Fibroblast of skin of abdomen (primary cell): ENCODE results near the gene WDHD1.
"Not testable (repeated sequence)": the region's sequence is repeated elsewhere in the genome, so short reads cannot be mapped to it uniquely, and the experiment has no call there.

Source experiments
- DNase-seq: peaks from one replicate; pipeline ENCODE4 v3.0.0-alpha.2; 2013

WDHD1 gene

DNA sequence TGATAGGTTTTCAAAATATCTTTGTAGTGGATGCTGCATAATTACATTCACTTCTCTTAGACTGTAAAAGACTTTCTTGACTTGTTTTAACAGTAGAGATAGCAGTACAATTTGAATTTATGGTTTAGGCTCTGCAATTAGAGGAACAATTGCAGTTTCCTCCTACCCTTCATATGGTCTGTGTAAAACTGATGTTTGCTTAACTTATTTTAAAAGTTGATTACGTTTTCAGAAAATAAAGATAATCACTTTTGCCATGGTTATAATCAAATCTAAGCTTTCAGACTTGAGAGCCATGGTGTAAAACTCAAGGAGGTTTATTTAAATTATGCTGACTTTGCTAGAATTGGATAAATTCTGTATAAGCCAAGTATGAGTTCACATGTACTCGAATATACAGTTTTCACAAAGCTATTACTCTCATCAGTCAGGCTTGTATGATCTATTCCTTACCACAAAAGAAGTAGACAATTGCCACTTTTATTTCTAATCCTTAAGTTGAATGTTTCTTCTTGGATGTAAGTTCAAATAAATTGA lies 22.1 kb upstream of the WDHD1 start:
- no peak for DNase-seq

GRCh38 chr14:55047301-55048053 lies 20.6 kb upstream of the WDHD1 start:
- no peak for DNase-seq

- DNase-seq = no peak
These were observed 18.2 kb upstream of the WDHD1 start for GRCh38 chr14:55045087-55045486.

DNA sequence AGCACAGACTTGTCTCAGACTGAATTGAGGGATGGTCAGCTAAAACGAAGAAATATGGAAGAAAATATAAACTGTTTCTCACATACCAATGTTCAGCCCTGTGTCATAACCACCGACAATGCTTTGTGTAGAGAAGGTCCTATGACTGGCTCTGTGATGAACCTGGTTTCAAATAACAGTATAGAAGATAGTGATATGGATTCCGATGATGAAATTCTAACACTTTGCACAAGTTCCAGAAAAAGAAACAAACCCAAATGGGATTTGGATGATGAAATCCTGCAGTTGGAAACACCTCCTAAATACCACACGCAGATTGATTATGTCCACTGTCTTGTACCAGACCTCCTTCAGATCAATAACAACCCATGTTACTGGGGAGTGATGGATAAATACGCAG lies 16.6 kb upstream of the WDHD1 start:
- DNase-seq = no peak

DNA sequence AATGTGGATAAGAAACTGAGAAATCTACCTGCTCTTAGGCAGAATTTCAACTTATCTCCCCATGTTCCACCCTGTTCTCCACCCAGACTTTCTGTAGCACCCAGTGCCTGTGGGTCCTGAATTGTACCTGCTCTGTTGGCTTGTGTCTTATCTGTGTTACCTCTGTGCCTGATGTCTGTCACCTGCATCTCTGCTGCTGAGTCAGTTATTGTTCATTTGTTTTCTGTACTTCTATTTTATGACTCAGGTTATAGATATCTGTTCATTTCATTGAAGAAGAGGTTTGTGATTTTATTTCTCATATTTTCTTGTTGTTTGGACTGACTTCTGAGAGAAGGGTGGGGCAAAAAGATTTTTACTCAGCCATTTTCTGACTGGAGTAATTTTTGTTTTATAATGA lies 11.8 kb upstream of the WDHD1 start:
- no peak for DNase-seq

- DNase-seq = not testable (repeated sequence)
These were observed 11.1 kb upstream of the WDHD1 start for GRCh38 chr14:55037995-55038394.

DNA sequence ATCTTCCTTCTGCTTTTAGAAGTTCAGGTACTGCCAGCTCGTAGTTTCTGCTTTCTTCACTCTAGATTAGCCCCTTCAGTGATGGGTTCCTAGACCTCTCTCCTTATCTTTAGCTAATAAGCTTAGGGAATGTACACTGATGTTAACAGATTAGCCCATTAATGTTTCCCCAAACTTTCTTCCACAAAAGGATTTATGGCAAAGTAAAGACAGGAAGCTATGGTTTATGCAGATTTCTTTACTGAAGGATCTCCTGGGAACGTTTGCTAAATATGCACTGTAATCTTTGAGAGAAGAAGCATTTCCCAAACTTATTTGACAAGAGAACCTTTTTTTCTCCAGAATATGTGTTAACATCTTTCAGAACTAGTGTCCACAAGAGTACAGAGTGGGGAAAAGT lies 4.3 kb upstream of the WDHD1 start:
- DNase-seq = no peak

- DNase-seq = no peak
These were observed 1.6 kb upstream of the WDHD1 start for GRCh38 chr14:55028476-55028875.

DNA sequence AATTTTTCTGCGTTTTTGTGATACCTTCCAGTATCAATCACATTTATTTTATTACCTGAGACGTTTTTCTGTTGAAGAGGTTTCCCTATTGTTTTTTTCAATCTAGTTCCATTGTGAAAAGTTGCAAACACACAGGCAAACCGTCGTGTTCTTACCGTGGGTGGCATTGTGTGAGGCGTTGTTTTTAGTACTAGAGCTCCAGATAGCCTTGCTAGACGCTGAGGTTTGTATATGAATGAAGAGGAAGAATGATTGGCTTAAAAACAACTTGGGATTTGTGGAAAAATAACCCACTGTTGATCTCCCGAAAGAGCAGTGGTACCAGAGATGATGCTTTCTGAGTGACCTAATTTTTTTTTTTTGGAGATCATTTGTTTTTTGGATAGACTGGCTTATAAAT lies 1.2 kb upstream of the WDHD1 start:
- DNase-seq = no peak

- DNase-seq = no peak
These were observed 482 bp downstream of the WDHD1 start for GRCh38 chr14:55026441-55026792.

GRCh38 chr14:55025948-55026347 lies 951 bp downstream of the WDHD1 start:
- DNase-seq = no peak

DNA sequence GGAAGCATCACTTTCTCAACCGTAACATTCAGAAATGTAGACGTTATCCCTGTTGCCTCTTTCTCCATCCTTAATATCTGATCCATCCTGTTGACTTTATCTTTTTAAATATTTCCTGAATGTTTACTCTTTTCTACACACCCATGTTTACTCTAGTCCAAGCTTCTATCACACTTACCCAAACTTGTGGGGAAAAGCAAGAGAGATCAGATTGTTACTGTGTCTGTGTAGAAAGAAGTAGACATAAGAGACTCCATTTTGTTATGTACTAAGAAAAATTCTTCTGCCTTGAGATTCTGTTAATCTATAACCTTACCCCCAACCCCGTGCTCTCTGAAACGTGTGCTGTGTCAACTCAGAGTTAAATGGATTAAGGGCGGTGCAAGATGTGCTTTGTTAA lies 2.5 kb downstream of the WDHD1 start:
- not testable (repeated sequence) for DNase-seq

DNA sequence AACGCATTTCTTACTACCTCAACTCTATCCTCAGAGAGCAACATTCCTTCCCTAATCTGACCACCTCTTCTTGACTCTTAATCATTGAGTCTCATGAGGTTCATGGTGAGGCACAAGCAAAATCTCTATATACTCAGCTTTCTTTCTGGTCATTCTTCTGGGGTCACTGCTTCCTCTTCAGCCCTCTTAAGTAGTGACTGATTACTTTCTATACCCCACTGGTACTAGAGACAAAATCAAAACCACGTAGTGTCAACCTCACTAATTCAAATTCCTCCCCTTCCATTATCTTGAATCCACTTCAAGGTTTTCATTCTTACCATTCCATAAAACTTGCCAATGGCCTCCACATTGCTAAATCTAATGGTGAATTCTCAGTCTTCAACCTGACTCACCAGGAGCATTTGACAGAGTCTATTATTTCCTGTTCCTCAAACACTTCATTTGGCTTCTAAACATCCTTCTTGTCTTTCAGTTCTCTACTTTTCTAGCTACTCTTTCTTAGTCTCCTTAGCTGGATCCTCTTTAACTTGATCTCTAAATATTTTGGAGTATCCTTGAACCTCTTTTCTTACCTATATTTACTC lies 6.8 kb downstream of the WDHD1 start:
- peak; percentile 22 for DNase-seq

DNA sequence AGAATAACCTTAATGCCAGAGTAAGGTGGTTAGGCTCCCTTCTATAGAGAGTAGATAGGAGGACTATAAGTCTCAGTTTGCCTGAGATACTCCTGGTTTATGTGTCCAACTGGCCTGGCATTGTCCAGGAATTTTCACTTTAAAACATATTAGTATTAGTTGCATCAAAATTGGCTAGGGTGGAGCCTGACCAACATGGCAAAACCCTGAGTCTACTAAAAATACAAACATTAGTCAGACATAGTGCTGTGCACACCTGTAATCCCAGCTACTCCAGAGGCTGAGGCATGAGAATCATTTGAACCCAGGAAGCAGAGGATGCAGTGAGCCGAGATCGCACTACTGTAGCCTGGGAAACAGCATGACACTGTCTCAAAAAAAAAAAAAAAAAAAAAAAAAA lies 11.9 kb downstream of the WDHD1 start:
- DNase-seq = no peak

DNA sequence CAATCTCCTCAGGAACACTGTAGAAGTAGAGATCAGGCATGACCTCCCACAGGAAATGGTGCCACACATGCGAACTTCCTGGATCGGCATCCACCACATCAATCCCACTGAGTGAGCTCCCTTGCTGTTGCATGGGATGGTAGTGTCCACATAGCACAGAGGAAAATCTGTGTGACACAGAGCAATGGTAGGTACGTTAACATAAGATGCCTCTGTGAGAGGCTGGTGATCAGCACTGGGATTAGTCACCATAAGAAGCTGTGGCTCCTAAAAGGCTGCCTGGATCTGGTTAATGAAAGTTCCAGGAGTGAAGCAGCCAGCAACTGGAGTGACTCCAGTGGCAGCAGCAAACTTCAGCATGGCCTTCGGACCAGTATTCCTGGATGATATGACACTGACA lies 21.8 kb downstream of the WDHD1 start:
- DNase-seq = peak; percentile 2

GRCh38 chr14:55000381-55000780 lies 26.5 kb downstream of the WDHD1 start:
- DNase-seq = peak; percentile 15

GRCh38 chr14:54985156-54985555 lies 41.7 kb downstream of the WDHD1 start:
- DNase-seq = no peak

- no peak for DNase-seq
These were observed 45.2 kb downstream of the WDHD1 start for GRCh38 chr14:54981698-54982097.

GRCh38 chr14:54979039-54979438 lies 47.9 kb downstream of the WDHD1 start:
- DNase-seq = no peak

DNA sequence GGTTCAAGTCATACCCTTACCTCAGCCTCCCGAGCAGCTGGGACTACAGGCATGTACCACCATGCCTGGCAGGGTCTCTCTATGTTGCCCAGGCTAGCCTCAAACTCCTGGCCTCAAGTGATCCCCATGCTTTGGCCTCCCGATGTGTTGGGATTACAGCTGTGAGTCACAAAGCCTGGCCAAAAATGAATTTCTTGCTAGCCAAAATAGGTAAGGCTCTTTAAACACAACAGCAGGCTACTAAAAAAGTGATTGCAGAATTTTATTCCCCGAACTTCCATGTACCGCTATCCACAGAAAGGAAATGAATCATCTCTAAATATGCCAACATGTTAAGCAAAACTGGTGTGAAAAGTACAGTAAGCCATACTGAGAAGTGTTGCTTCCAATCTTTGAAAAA lies 50.6 kb downstream of the WDHD1 start:
- peak; percentile 82 for DNase-seq

- DNase-seq = peak; percentile 4
These were observed 51.0 kb downstream of the WDHD1 start for GRCh38 chr14:54975856-54976255.

DNA sequence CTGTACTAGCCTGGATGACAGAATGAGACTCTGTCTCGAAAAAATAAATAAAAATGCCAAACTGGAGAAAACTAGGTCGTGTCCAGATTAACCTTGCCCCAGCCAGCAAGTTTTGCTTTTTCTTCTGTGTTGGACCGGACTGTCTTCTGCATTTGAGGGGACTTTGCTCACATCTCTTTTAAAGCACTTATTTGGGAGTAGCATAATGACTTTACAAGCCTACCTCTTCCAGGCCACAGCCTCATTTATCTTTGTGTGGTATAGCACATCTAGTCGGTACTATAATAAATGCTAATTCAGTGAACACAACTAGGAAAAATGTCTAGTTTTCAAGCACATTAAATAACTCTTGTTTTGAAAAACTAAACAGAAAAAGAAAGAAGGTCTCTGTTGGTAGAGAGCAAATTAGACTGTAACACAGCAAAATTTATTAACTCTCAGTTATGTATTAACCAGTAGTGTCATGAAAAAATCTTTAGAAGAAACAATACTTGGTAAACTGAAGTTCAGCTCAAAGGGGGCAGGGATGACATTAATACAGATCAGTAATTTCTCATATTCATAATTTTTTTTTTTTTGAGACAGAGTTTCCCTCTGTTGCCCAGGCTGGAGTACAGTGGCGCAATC lies 52.0 kb downstream of the WDHD1 start:
- no peak for DNase-seq

GRCh38 chr14:54967496-54967895 lies 59.4 kb downstream of the WDHD1 start:
- DNase-seq = no peak

GRCh38 chr14:54955143-54955542 lies 71.8 kb downstream of the WDHD1 start:
- no peak for DNase-seq
